ENCODE measurements around the gene LTO1.

Gene LTO1

GRCh38 chr11:69644071-69644961 lies 30.8 kb downstream of the LTO1 start:
- DNase-seq, result no peak

- no peak for DNase-seq
Observed at GRCh38 chr11:69643646-69644045, 31.5 kb downstream of the LTO1 start.

GRCh38 chr11:69642913-69643632 lies 32.1 kb downstream of the LTO1 start:
- peak; percentile 67 for DNase-seq

- no peak for DNase-seq
Observed at GRCh38 chr11:69642549-69642912, 32.6 kb downstream of the LTO1 start.

GRCh38 chr11:69641681-69642548 lies 33.2 kb downstream of the LTO1 start:
- no peak for DNase-seq

GRCh38 chr11:69640995-69641581 lies 34.1 kb downstream of the LTO1 start, which contains the start of gene CCND1:
Gene CCND1 (plus strand): TSS chr11:69641156. CDS start chr11:69641314, 158 bp downstream.
- DNase-seq, result no peak

GRCh38 chr11:69640260-69640994 lies 34.7 kb downstream of the LTO1 start:
- DNase-seq, result no peak

GRCh38 chr11:69639831-69640230 lies 35.3 kb downstream of the LTO1 start:
- no peak for DNase-seq

GRCh38 chr11:69638941-69639681 lies 36.0 kb downstream of the LTO1 start:
- peak; percentile 69 for DNase-seq

- DNase-seq, result no peak
Observed at GRCh38 chr11:69637941-69638871, 36.9 kb downstream of the LTO1 start.

- DNase-seq, result no peak
Observed at GRCh38 chr11:69637198-69637940, 37.8 kb downstream of the LTO1 start.

GRCh38 chr11:69636512-69637197 lies 38.5 kb downstream of the LTO1 start:
- DNase-seq, result no peak

GRCh38 chr11:69635804-69636511 lies 39.2 kb downstream of the LTO1 start:
- DNase-seq, result no peak

GRCh38 chr11:69635195-69635594 lies 40.0 kb downstream of the LTO1 start:
- DNase-seq, result no peak

GRCh38 chr11:69634590-69634989 lies 40.6 kb downstream of the LTO1 start:
- DNase-seq, result no peak

- no peak for DNase-seq
Observed at GRCh38 chr11:69634069-69634468, 41.1 kb downstream of the LTO1 start.

- DNase-seq, result no peak
Observed at GRCh38 chr11:69632900-69633299, 42.3 kb downstream of the LTO1 start.

- no peak for DNase-seq
Observed at GRCh38 chr11:69630424-69630823, 44.7 kb downstream of the LTO1 start.

Measured in NCI-H2227 treated with DMSO at 0.1 percent for 48 hours (cell line).